GM21737 (cell line): ENCODE results near the gene JUP.
"Not testable (repeated sequence)": the region's sequence is repeated elsewhere in the genome, so short reads cannot be mapped to it uniquely, and the experiment has no call there.

Source experiments
- ATAC-seq: cut with Tn5 transposase; IDR thresholded peaks from one replicate; pipeline ENCODE4 v1.9.1; 2021; ENCODE audit warnings: mild to moderate bottlenecking, moderate library complexity; ENCODE audit not compliant: unreplicated experiment

JUP gene

DNA sequence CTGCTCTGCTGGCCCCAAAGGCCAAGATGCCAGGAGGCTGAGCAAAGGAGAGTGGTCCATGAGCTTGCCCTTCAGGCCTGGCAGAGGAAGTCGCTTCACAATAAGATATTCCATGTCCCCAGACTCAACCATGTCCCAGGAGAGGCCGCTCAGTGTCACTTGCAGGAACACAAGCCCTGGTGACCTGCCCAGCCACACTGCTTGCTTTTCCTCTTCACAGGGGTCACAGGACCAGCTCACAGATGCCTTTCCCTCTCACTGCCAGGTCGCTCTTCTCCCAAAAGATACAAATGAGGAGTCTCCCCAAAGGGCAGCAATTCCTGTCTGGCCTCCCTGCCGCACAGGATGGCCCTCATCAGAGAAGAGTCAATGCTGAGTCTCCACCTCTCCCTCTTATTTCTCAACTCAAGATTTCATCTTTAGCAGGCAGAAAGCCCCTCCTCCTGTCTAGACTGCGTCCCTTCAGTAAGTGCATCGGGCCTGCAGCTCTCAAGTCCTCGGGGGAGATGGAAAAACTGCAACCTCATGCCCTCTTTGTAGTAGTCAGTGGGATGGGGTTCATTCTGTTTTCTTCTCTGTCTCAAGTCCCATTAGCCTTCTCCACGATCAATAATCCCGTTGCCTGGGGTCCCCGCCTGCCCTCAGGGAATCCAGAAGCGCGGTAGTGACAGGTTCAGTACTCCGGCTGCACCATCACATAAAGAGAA lies 5.0 kb downstream of the JUP start:
- no peak for ATAC-seq

- no peak for ATAC-seq
These were observed 6.6 kb downstream of the JUP start for GRCh38 chr17:41779954-41780353.

GRCh38 chr17:41777574-41778188 lies 8.8 kb downstream of the JUP start:
- no peak for ATAC-seq

GRCh38 chr17:41777157-41777573 lies 9.3 kb downstream of the JUP start:
- ATAC-seq: no peak

GRCh38 chr17:41776262-41776900 lies 10.1 kb downstream of the JUP start:
- not testable (repeated sequence) for ATAC-seq

- ATAC-seq: no peak
These were observed 10.9 kb downstream of the JUP start for GRCh38 chr17:41775394-41776226.

- ATAC-seq: no peak
These were observed 12.7 kb downstream of the JUP start for GRCh38 chr17:41773731-41774193.

- no peak for ATAC-seq
These were observed 13.3 kb downstream of the JUP start for GRCh38 chr17:41773190-41773588.

GRCh38 chr17:41772586-41773189 lies 13.8 kb downstream of the JUP start:
- ATAC-seq: no peak

GRCh38 chr17:41772218-41772585 lies 14.3 kb downstream of the JUP start:
- ATAC-seq: no peak

GRCh38 chr17:41771389-41772206 lies 14.9 kb downstream of the JUP start:
- ATAC-seq: no peak

GRCh38 chr17:41769985-41770384 lies 16.5 kb downstream of the JUP start:
- ATAC-seq: no peak

DNA sequence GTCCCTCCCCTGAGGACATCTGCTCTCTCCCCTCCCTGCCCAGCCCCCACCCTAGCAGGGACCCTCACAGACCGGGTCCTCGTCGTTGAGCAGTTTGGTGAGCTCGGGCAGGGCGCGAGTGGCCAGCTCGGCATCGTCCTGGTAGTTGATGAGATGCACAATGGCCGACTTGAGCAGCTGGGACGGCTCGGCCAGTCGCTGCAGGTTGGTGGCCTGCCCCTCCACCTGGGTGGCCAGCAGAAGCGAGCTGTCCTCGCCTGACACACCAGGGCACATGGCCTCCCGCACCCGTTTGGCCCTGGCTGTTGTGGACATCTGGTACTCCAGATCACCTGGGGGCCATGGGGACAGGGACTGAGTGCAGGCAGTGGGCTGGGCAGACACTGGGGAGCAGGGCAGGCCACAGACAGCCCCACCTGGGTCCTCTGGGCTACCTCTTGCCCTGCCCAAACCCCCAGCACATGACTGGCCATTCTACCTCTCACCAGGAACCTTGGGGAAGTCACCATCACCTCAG lies 17.1 kb downstream of the JUP start:
- no peak for ATAC-seq

- no peak for ATAC-seq
These were observed 17.7 kb downstream of the JUP start for GRCh38 chr17:41768682-41769288.

GRCh38 chr17:41767324-41768042 lies 19.0 kb downstream of the JUP start:
- ATAC-seq: no peak

- no peak for ATAC-seq
These were observed 20.4 kb downstream of the JUP start for GRCh38 chr17:41766135-41766534.

DNA sequence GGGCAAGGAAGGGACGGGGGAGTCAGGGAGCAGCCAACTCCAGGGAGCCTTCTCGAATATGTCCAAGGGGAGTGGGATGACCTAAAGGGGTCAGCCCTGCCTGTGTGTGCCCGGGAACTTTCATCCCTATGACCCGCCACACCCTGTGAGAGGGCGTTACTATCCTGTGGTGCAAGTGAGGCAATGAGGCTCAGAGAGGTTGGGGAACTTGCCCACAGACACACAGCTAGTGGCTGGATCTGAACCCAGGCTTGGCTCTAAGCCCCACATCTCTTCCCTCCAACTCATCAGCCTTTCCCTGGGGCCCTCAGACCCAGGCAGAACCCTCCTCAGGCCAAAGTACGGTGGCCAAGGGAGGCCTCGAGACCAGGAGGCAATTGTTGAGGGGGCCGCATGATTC lies 23.2 kb downstream of the JUP start:
- no peak for ATAC-seq

DNA sequence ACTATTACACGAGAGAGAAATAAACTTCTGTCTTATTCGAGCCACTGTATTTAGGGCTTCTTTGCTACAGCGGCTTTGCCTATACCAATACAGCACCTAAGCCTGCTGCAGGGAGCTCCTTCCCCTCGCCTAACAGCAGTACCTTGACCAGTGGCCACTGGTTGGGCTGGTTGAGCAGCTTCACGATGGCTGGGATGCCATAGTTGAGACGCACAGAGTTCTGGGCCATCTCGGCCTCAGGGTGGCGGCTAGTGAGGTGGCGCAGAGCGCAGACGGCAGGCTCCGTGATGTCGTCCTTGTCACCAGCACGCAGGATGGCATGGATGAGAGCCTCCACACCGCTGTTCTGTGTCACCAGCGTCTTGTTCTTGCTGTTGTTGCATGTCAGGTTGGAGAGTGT lies 23.7 kb downstream of the JUP start:
- ATAC-seq: no peak

DNA sequence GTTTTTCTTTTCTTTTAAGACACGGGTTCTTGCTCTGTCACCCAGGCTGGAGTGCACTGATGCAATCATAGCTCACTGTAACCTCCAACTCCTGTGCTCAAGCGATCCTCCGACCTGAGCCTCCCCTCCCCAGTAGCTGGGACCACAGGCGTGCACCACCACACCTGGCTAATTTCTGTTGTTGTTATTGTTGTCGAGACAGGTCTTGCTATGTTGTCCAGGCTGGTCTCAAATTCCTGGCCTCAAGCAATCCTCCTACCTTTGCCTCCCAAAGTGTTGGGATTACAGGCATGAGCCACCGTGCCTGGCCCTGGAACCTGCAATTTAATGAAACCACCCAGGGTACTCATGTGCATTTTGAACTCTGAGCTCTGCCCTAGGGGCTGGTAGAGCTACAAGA lies 24.1 kb downstream of the JUP start:
- ATAC-seq: no peak
